ENCODE data around the gene PRKCH.

PRKCH gene

DNA sequence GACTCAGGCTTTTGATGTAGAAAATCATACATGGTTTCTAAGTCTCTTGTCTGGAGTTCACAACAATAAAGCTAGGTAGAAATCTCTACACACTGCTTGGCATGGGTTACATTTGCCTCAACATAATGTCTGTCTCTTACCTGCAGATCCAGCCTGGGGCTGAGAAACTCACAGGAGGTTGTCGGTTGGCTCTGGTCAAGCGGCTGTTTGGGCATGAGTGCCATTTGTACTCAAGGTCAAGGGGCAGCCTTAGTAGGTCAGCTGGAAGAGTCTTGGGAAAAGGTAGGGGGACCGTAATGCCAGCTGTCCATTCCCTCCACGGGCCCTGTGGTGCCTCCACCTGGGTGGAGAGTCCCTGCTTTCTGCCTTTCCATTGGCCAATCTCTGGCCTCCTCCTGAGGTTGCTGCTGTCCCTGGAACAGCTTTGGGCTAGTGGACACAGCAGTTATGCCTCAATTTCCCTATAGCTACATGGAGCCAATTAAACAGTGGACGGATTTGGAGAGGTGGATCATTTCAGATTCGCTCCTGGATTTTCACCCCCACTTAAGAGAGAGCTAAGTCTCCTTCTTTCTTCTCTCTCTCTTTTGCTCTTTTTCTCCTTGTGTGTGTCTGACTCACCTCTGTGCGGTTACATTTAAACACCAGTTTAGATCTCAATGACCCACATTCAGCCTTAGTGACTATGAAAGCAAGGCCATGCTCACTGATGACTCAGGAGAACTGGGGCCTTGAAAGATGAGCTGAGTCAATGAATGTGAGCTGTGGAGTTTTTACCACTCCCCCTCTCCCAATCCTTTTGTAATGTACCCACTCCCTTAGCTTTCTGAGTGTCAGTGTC, 241.2 kb downstream of the PRKCH start:
- DNase-seq (ENCODE audit: low read depth, low spot score) = no peak
- H3K4me3 ChIP-seq (ENCODE audit: low read length) = no peak overlapping the region

DNA sequence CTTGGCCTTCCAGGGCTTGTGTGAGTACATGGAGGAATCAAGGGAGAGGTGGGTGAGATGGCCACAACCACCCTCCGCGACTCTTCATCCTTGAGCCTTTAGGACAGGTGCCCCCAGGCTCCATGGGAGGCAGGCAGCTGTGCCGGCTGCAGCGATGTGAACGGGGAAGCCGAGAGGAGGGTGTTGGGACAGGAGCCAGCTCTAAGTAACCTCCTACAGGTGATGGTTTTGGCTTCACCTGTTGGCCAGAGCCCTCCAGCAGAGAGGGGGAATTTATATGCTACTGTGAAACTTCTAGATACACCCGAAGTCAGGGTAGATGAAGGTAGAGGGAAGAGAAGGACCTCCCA, 241.8 kb downstream of the PRKCH start:
- no peak for DNase-seq (ENCODE audit: low read depth, low spot score)
- no peak overlapping the region for H3K4me3 ChIP-seq (ENCODE audit: low read length)

DNA sequence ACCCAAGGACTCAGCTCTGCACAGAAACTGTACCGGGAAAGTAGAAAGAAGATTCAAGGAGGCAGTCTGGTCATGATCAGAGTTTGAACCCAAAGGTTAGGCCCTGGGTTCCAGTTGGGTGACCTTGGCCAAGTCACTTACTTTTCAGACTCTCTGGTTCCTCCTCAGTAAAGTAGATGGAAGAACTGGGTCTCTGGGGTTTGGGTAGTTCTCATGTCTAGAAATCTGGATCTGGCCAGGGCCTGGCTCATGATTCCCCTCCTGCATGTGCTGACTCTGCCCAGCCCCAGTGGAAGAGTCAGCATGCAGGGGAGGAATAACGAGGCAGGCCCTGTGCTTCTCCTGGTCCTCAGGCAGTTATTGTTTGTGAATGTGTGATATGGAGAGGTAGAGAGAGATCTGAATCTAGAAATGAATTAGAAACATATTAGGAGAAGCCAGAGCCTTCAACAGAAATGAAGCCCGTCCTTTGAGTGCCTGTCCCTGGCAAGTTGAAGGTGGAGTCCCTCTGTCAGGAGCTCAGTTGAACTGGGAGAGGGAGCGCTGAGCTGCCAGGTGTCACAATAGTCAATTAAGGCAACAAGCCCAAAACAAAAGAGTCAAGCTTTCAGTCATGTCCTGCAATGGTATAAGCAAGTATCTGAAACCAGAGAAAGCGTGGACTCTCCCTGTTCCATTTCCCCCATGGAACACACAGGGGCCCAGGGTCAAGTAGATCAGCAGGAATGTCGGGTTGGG, 242.7 kb downstream of the PRKCH start:
- no peak for DNase-seq (ENCODE audit: low read depth, low spot score)
- no peak overlapping the region for H3K4me3 ChIP-seq (ENCODE audit: low read length)

DNA sequence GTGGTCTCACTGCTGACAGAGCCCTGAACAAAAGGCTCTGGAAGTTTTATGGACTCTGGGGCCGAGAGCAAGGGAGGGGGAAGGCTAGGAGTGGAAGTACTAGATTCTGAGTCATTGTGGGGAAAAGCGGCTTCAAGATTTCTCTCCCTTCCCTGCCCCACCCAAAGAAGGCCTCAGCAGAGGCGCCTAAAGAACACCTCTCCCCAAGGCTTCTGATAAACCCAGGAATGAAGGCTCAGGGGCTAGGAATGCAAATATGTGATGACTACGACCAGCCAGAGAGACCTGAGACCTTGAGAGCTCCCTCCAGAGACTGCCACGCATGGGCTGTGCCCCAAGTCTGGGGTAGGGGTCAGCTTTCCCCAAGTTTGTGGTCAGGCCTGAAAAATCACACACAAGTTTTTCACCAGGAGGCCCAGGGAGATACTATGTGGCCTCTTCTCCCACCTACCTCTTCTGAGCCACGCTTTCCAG, 243.3 kb downstream of the PRKCH start:
- DNase-seq (ENCODE audit: low read depth, low spot score) = no peak

DNA sequence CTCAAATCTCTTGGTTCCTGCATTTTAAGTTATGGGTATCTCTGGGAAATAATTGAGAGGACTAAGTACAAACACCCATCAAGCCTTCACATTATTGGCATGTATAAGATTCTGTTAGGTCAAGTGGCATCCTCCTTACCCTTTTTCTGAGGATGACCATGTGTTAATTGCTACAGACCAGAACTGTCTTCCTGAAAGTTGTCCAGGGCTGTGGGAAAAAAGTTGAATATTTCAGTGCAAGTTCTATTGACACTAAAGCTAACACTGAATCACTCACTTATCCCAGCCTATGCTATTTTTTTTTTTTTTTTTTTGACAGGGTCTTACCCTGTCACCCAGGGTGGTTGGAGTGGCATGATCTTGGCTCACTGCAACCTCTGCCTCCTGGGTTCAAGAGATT, 243.8 kb downstream of the PRKCH start:
- H3K4me3 ChIP-seq (ENCODE audit: low read length) = no peak overlapping the region

More for the DNA sequence above, 243.3 kb downstream of the PRKCH start:
- H3K4me3 ChIP-seq (ENCODE audit: low read length) = no peak overlapping the region

DNA sequence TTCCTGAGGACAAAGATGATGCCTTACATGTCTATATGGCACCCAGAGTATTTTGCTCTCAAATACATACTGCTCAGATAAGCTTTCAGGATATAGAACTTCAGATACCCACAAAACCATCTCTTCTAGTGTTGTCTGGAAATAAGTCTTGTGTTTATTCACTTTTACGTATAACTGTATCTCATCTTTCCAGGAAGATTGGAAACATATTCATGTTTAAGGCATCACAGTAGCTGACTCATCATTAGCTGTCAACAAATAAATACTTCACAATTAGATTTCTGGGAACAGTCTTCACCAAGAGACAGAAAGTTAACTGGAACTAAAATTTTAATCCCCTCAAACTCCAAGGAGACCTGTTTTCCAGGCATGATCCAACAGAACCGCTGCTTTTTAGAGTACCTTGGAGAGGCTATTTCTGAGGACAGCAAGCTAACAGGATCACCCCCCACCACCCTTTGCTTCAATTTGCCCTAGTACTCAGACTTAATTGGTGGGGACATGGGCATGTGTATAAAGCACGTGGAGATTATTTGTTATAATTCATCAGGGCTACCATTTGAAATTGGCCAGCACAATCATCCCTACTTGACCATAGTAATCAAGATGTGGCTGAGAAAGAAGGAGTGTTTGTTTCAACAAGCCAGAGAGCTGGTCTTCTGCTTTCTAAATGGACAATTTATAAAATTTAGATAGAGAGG, 244.6 kb downstream of the PRKCH start:
- H3K4me3 ChIP-seq (ENCODE audit: low read length) = no peak overlapping the region
- DNase-seq (ENCODE audit: low read depth, low spot score) = no peak

More for the DNA sequence above, 243.8 kb downstream of the PRKCH start:
- DNase-seq (ENCODE audit: low read depth, low spot score) = no peak

DNA sequence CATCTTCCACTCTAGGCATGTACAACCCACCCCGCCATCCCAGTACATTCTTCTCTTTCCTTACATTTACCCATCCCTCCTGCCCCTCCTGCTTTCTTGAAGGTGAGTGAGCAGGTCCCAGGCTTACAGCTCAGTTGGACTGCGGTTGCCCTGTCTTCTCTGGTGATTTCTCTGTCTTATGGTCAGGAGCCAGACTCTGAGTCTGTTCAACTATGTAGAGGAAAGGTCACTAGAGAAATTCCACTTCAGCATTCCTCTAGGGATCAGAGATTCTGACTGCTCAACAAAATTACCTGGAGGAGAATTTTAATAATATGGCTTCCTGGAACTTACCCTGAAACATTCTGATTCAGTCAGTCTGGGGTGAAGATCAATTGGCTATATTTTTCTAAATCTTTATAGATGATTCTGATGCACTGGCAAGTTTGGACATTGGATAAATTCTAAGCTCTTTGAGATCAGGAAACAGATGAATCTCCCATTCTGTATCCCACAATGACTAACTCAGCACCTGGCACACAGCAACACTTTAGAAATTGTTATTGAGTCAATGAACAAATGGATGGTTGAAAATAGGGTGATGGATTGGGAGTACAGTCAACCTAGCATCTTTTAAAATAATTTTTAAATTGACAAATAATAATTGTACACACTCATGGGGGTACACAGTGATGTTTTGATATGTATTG, 245.3 kb downstream of the PRKCH start:
- DNase-seq (ENCODE audit: low read depth, low spot score) = no peak
- no peak overlapping the region for H3K4me3 ChIP-seq (ENCODE audit: low read length)

DNA sequence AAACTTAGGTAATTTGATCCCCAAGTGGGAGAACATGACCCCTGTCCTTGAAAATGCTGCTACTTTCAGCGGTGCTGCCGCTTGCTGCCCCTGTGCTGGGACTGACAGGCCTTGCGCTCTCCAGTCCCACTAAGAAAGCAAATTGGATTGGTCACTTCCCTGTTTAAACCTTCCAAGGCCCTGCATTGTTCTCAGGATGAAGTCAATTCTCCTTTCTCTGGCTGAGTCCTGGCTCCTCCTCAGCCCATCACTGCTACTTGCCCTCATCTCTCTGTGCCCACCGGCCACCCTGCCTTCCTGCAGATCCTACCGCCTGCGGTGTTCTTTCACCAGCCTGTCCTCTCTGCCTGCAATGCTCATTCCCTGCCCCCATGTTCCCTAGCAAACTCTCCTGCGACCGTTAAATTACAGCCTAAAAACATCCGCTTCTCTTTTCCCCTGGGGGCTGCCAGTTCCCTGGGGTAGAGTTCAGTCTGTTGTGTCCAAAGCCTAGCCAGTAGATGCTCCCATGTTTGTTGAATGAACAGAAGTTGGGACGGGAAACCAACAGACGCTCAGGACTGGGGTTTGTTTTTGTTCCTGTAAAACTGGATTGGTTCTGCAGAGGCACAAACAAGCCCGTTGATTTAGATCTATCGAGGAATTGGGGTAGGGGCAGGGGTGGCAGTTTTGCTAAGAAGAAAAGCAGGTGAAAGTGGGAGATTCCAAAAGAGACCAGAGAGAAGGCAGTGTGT, 246.6 kb downstream of the PRKCH start:
- no peak for DNase-seq (ENCODE audit: low read depth, low spot score)
- H3K4me3 ChIP-seq (ENCODE audit: low read length) = peak overlapping the region; percentile 30

DNA sequence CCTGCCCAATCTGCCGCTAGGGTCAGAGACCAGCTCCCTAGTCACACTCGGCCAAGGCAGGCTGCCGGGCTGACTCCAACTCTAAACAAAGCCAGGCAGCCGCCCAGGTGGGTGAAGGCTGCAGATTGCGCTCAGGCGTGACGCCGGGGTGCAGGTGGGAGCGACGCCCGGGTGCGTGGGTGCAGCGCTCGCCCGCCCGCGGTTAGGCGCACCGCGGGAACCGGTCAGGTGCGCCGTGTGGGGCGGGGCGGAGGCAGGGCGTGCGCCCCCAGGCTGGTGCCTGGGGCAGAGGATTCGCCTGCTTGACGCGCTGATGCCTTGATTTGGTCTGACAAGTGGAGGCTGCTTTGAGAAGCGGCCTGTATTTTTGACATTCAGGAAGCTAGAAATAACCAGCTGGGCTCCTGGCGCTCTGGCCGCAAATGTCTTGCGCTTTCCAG, 247.2 kb downstream of the PRKCH start:
- peak overlapping the region; percentile 30 for H3K4me3 ChIP-seq (ENCODE audit: low read length)
- peak; percentile 65 for DNase-seq (ENCODE audit: low read depth, low spot score)

DNA sequence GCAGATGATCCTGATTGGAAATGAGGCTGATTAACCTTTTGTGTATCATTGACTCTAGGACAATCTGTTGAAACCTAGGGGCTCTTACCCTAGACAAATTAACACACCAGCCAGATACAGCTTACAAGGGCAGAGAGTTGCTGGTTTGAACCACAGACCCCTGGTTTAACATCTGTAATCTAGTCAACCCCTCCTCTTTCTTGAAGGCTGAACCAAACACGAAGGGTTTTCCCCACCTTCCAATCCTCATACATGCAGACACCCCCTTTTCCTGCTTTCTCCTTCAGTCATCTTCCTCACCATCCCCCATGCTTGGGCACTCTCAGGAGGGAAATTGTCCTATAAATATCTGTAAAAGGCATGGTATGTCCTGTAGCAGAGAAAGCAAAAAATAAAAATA, 247.9 kb downstream of the PRKCH start:
- H3K4me3 ChIP-seq (ENCODE audit: low read length) = no peak overlapping the region
- DNase-seq (ENCODE audit: low read depth, low spot score) = no peak

DNA sequence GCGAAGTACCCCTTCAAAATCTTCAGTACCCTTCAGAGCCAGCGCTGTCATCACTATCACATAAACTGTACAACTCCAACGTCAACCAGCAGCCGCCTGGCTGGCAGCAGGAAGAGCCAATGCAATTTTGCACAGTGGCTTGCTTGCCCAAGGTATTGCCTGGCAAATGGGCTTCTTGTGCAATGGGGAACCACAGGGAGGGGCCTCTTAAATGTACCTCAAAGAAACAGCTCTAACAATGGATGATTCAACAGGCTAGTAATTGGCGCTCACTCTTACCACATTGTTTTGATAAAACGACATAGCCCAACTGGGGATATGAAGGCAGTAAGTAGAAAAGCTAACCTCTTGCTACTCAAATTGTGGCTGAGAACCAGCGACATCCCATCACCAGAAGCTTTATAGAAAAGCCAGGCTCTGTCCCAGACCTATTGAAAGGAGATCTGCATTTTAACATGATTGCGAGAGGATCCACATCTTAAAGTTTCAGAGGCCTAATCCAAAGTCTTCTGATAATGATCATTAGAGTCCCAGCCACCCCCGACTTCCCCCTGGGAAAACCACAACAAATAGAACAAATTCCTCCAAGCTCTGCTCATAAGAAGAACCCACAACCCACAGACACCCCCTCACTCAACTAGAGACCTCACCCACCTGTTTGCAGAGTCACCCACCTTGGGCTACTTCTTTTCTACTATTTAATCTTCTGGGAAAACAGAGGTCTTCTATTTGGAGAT, 248.6 kb downstream of the PRKCH start:
- no peak overlapping the region for H3K4me3 ChIP-seq (ENCODE audit: low read length)
- peak; percentile 67 for DNase-seq (ENCODE audit: low read depth, low spot score)

DNA sequence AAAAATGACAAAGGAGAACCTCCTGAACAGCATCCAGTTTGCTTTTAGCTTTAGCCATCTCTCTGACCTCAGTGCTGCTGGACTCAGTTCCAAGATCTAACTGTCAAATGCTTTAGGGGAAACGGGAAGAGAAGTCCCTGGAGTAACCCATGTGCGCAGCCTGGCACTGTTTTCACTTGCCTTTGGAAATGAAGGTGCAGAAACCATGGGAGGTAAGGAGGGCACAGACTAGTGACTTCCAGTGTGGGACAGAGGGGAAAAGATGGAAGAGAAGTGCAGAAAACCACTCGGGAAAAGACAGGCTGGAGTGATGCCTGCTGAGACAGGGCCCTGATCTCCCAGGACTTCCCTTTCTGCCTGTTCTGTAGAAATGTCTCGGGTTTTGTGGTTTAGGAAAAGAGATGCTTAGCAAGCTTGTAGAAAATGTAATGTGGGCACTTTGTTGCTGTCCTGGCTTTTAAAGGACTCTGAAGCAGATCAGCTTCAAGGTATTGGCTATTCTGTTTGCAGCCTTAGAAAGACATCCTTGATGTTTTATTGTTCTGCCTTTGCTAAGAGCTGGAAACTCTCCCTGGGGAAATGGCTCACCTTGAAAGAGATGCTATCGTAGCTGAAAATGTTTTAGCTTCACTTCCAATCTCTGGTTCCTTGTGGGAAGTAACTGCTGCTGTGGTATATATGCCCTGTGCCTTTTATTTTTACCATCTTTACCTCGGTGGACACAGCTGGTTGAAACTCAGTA, 249.3 kb downstream of the PRKCH start:
- no peak for DNase-seq (ENCODE audit: low read depth, low spot score)
- H3K4me3 ChIP-seq (ENCODE audit: low read length) = no peak overlapping the region

DNA sequence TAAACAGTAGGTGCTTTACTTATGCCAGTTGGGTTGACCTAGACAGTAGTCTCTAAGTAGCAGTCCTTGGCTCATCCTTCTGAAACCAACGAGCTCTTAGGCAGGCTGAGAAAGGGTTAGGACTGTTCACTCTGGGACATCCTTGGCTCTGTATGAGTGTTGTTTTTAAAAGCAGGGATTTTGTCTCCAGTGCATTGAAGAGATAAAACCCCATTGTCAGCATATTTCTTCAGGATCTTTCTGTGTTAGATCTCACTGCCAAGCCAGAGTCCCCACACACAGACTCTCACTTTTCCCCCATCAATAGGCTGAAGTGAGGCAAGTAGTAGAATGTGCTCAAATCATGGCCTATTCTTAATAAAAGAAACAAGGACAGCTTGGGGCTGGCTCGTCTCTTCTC, 250.5 kb downstream of the PRKCH start:
- H3K4me3 ChIP-seq (ENCODE audit: low read length) = no peak overlapping the region
- no peak for DNase-seq (ENCODE audit: low read depth, low spot score)

DNA sequence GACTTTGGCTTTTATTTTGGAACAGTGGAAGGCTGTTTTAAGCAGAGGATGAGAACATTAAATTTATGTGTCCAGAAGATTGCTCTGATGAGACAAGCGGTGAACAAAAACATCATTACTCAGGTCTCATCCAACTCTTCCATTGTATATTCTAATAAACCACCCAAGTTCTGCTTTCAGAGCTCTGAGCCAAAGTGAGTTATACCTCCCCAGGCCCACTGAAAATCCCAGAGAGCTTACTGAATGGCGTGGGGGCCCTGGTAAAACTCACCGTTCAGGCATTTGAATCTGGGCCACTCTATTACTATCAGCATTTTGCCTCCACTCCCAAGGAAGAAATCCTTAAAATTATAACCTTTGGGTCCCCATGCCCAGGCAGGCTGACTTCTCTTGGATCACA, 251.9 kb downstream of the PRKCH start:
- DNase-seq (ENCODE audit: low read depth, low spot score) = no peak
- H3K4me3 ChIP-seq (ENCODE audit: low read length) = no peak overlapping the region

DNA sequence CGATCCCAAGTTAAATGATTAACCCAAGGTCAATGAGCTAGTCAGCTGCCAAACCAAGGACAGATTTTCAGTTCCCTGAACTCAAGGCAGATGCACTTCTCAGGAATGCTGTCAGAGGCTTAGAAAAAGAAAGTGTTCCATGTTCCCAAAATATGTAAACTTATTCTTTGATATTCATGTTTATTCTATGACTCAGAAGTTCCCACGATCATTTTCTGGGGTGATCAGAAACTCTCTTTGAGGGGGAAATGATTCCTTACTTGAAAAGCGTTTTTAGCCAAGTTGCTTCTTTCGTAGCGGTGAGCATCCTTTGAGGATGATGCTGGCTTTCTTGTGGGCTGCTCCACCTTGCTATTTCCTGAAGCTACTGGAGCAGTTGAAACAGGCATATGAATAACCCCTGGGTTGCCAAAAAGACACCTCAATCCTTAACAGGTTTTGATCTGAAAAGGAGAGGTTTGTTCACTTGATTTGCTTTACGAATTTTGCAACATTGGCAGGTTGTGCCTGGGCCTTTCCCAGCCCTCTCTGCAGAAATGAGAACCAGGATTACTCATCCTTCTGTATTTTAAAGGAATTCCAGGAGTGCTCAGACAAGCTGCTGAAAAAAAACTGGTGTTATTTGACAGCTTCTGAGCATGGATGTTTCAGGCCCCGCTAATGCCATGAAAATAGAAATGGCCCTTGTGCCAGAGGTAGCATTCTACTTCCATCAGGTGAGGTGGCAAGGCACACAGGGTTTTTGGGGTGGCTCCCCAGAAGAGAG, 252.6 kb downstream of the PRKCH start:
- DNase-seq (ENCODE audit: low read depth, low spot score) = peak; percentile 63
- H3K4me3 ChIP-seq (ENCODE audit: low read length) = no peak overlapping the region

DNA sequence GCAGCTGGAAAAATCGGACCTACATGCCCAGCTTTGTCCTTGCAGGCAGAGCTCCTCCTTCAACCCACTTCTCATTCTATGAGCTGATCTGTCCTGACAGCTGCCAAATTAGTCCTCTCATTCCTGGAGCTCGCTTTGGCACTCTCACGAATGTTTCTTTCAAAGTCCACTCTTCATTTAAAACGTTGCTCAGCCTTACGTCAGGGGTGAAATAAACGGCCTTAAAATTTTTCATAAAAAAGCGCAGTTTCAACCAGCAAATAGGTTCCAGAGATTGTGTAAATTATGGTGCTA, 253.1 kb downstream of the PRKCH start:
- DNase-seq (ENCODE audit: low read depth, low spot score) = no peak
- no peak overlapping the region for H3K4me3 ChIP-seq (ENCODE audit: low read length)

DNA sequence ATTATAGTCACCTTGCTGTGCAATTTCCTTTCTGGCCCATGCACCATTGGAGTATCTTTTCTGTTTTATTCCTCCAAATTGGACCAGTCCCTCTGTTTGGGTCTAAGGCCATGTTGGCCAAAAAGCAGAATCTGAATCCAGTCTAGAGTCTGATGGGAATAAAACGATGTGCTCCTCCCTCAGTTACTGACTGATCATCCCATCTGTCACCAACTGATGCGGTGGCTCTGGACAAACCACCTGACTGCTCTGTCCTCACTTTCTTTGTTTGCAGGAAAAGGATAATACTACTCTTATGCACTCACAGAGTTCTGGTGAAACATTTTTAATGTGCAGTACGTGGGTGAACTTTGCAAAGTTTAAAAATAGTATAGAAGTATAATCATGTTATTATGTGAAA, 253.7 kb downstream of the PRKCH start:
- DNase-seq (ENCODE audit: low read depth, low spot score) = no peak
- no peak overlapping the region for H3K4me3 ChIP-seq (ENCODE audit: low read length)

All from Jurkat, Clone E6-1 (cell line).